HG03196 (cell line): ENCODE data around the gene NFATC2.
"Not testable (repeated sequence)": the region's sequence is repeated elsewhere in the genome, so short reads cannot be mapped to it uniquely, and the experiment has no call there.

Experiments
- ATAC-seq: cut with Tn5 transposase; IDR thresholded peaks from one replicate; pipeline ENCODE4 v1.9.1; 2021; ENCODE audit not compliant: unreplicated experiment

NFATC2 gene

GRCh38 chr20:51568533-51568932 is 26.0 kb upstream of the NFATC2 start:
- ATAC-seq: not testable (repeated sequence)

GRCh38 chr20:51567622-51568021 is 25.1 kb upstream of the NFATC2 start:
- ATAC-seq: no peak

DNA sequence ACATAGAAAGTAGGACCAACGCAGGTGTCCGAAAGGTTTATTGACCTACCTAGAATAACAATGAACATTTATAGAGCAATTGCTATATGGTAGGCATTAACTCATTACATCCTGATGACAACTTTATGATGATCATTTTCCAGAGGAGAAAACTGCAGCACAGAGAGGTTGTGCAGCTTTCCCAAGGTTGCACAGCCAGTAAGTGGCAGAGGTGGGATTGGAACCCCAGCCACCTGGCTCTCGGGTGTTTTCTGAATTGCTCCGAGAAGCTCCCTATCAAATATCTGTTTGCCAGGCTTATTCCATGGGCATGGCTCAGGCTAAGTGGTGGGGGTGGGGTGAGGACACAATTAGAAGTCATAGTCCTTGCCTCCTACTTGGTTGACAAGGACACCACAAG is 24.1 kb upstream of the NFATC2 start:
- ATAC-seq: no peak

DNA sequence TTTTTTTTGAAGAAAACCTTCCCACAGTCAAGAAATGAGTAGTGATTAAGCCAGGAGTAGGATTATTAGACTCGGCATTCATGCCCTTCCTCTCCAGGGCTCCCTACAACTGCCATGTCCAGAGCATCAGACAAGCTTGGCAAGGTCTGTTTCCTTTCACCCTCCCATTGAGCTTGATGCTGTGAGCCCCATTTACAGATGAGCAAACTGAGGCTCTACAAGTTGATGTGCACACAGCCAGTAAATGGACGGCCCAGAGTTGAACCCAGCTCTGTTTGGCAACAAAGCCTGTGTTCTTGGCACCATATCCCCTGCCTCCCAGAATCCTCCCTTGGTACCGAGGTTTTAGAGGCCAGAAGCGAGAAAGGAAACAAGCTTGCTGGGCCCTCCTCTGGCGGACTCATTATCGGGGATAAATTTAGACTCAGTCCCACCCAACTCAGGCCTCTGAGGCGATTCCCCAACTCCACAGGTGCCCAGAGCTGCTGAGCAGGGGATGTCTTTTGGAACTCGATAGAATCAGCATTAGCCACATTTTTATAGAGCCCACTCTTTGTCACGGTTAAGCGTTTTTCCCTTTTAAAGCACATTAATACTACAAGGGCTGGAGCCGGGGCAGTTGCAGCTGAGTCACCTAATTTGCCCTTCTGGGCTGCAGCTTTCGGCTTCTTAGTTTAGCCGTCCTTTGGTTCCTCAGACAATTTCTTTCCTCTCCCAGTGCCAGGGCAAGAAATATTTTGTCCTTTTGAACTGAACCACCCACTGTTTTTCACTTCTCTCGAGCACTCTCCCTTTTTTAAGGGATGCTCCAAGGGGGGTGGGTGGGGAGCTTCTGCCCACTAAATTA is 23.0 kb upstream of the NFATC2 start:
- ATAC-seq: no peak

GRCh38 chr20:51563486-51564332 is 21.2 kb upstream of the NFATC2 start:
- ATAC-seq: no peak

- no peak for ATAC-seq
These were observed 20.6 kb upstream of the NFATC2 start for GRCh38 chr20:51563174-51563485.

DNA sequence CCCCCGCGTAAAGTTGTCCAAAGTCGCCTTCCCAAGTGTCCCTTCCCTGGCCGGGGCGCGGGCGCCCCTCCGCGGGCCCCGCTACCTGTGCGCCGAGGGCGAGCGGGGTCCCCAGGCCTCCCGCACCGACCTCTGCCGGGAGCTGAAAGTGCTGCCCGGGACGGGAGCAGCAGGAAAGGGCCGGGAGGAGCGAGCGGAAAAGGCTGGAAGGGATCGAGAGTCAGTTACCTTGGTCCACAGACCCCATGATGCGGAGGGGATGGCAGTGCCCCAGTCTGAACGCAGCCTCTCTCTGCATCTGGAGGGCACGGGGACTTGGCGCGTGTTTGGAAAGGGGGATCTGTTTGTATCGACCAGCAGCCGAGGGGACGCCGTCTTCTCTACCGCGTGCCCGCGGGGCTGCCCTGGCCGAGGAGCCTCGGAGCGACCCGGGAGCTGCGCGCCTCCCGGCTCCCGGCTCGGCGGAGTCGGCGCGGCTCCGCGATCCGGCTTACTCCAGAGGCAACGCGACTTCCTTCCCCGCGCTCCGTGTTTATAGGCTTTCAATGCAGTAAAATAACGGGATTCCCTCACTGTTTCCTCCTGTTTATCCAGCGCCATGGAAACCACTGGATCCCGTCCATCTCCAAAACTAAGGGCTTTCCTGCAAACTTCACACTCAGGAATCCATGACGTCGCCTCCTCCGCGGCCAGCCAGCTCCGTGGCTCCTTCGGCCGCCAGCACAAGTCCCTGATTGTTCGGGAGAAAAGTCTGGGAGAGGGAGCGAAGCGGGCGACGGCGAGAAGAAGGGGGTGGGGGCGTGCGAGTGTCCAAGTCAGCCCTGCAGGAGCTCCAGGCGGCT is 20.0 kb upstream of the NFATC2 start:
- ATAC-seq: no peak

GRCh38 chr20:51562027-51562331 is 19.5 kb upstream of the NFATC2 start:
- ATAC-seq: no peak

DNA sequence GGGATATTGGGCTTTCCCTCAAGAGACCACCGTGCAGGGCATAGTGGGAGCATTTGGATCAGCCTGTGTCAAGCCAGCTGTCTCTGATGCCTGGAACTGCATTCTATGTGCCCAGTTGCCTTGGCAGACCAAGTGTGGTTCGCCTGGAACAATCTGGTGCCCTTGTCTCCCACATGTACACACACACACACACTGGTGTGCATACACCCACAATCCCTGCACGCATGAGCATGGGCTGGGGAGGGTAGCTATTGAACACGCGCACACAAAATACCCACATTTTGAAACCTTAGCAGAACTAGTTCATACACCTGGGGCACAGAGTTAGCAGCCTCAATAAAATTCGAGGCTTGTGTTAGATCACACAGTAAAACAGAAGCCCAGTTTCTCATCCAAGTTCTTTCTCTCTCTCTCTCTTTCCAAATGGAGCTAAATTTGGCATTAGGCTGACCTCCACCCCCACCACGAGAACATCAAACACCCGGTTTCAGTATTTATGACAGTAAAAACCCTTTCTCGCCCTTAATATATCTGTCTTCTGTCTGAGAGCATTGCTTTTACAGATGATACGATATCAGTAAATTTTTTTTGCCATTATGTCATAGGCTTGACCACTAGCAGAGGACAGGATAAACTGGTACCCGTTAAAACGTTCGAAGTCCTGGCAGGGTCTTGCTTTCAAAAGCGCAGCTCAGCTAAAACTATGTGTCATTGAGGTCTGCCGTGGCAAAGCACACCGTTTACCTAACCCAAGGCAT is 18.2 kb upstream of the NFATC2 start:
- no peak for ATAC-seq

DNA sequence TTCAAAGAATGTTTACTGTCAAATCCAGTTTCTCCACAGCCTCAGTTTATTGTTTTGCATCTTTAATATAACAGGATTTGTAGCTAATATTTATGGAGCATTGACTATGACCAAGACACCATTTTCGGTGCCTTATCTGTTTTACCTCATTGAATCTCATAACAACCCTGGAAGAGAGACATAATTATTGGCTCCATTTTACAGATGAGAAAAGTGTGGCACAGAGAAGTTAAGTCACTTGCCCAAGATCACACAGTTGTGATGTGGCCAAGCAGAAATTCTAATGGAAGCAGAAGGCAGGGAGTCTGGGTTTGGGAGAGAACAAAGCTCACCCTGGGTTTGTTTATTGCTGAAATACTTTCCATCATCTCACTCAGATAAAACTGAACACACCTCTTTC is 17.5 kb upstream of the NFATC2 start:
- no peak for ATAC-seq

- ATAC-seq: no peak
These were observed 12.1 kb upstream of the NFATC2 start for GRCh38 chr20:51554538-51555165.

- ATAC-seq: no peak
These were observed 11.5 kb upstream of the NFATC2 start for GRCh38 chr20:51553897-51554486.

GRCh38 chr20:51551186-51551585 is 8.7 kb upstream of the NFATC2 start:
- ATAC-seq: no peak

DNA sequence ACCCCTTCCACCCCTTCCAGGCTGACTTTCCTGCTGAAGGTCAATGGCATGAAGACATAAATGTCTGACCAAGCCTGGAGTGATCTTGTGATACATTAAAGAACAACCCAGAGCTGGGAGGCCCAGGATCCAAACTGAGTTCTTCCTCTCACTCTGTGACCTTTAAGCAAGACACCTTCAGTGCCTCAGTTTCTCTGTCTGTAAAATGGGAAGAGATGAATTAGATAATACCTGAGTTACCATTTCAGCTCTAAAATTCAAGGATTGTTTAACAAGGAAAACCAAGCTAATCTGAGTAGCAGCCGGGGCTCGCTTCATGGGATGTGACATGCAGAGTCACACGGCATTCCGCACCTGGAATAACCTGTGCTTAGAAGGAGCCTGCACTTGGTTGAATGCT is 7.0 kb upstream of the NFATC2 start:
- no peak for ATAC-seq

GRCh38 chr20:51547951-51548350 is 5.4 kb upstream of the NFATC2 start:
- no peak for ATAC-seq

DNA sequence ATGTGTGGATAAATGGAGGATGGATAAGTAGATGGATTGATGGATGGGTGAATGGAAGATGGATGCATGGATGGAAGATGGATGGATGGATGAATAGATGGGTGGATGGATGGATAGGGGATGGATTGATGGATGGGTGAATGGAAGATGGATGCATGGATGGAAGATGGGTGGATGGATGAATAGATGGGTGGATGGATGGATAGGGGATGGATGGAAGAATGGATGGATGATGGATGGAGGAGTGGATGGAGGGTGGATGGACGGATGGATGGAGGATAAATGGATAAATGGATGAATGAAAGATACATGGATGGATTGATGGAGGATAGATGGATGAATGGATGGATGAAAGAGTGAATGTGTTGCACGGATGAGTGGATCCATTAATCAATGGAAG is 3.0 kb upstream of the NFATC2 start:
- ATAC-seq: no peak

- no peak for ATAC-seq
These were observed 886 bp upstream of the NFATC2 start for GRCh38 chr20:51543422-51543788.

DNA sequence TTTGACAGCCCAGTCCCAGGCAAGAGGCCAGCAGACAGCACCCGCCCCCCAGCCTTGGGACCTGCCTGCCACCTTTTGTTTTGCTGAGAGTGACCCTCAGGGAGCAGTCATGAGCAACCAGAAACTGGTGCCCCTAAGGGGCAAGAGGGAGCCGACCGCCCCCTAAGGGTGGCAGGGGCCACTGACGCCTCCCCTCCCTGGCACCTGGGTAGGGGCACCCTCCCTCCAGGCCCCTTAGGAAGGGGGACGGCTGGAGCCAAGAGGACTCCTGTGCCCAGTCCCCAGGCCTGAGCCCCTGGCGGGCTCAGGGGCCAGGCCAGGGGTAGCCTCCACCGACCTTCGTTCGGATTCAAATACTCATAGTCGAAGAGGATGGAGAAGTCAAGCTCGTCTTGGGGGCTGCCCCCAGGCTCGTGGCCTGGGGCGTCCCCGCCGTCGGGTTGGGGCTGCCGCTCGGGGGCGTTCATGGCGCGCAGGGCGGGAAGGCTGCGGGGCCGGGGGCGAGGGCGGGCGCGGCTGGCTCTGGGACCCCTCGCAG is 417 bp downstream of the NFATC2 start:
- ATAC-seq: no peak

DNA sequence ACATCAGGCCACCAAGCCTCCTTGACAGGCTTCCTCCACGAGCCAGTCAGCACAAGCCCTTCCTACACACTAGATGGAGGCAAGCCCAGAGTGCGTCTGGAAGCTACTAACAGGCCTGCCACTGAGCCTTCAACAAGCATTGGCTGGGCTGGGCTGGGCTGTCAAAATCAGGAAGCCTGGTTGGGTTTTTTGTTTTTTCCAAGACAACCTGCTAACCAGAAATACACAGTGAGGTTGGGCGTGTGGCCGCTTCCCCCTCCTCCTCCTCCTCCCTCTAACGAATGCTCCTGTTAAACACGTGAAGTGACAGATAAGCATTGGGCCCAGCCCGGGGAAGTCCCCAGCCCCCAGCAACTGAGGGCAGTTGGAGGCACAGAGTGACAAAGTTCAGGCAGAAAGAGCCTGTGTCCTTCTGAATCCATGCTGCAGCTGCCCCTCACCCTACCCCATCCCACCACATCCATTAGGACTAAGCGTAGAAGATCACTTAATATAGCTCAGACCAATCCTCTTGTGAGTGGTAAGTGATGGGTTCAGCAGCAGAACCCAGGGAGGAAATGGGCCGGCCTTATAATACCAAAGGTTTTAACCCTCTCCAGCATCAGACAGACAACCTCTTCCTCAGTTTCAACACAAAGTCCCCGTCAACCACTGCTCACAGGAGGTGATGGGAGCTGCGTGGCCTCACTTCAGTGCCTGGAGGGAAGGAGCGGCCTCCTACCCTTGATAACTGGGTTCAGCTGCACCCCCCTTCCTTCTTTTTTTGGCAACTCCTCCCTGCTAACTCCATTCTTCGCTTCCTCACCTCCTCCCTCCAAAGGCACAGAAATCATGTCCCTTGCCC is 1.1 kb downstream of the NFATC2 start:
- no peak for ATAC-seq
